ENCODE results near the gene PGLYRP2. TPM values are rescaled to one million over a fixed set of nuclear protein-coding genes. Genes with fewer than 3 reads are reported as not detected.

PGLYRP2 gene
- total and polyA plus RNA-seq, 2 donors: 0.14 to 0.71 TPM

DNA sequence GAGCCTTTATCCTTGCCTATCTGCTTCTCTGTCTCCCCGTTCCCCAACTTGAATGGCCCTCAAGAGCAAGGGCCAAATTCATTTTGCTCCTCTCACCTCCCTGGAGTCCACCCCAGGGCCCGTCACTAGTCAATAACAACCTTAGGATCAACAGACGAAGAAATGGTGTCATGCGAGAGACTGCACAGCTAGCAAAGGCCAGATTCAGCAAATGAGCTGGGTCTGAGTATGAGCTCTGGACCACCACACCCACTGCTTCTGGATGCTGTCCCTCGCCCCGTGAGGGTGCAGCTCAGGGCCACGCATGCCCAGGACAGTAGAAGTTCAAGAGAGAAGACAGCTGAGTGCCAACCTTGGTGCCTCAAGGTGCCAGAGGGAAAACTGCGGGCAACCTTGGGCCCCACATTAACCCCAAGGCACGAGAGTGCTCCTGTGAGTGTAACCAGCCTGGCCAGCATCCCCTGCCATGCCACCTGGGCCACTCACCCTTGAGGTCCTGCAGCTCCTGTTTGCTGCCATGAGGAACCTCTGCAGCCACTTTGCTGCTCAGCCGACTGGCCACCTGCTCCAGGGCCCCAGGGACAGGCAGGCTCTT, 48.7 kb downstream of the PGLYRP2 start:
- Histone ChIP-seq H3K27me3 (ENCODE audit: control insufficient read depth in 2 of 2, insufficient read depth in 1 of 2, low read length in 1 of 2) (no peaks in the 10 kb centered on the region), H3K36me3 (ENCODE audit: control insufficient read depth in 2 of 2, insufficient read depth in 2 of 2, low read length in 1 of 2) (peaks cover 40 to 49% of the 10 kb centered on the region in 2 donors), H3K4me3 (ENCODE audit: low read length in 2 of 2) (no peak overlapping the region), H3K27ac (ENCODE audit: low read depth in 1 of 2, low read length in 1 of 2) (no peak overlapping the region), H3K9me3 (ENCODE audit: control insufficient read depth in 2 of 2, insufficient read depth in 1 of 2, low read length in 1 of 2) (no peaks in the 10 kb centered on the region), H3K4me1 (ENCODE audit: control insufficient read depth in 2 of 2, insufficient read depth in 2 of 2, low read length in 2 of 2) (peaks cover 8 to 28% of the 10 kb centered on the region in 2 donors)
- 97% methylated on average over 10 of the region's 10 CpGs for WGBS
- no peak for DNase-seq (ENCODE audit: low read depth in 6 of 9, low spot score in 9 of 9)

DNA sequence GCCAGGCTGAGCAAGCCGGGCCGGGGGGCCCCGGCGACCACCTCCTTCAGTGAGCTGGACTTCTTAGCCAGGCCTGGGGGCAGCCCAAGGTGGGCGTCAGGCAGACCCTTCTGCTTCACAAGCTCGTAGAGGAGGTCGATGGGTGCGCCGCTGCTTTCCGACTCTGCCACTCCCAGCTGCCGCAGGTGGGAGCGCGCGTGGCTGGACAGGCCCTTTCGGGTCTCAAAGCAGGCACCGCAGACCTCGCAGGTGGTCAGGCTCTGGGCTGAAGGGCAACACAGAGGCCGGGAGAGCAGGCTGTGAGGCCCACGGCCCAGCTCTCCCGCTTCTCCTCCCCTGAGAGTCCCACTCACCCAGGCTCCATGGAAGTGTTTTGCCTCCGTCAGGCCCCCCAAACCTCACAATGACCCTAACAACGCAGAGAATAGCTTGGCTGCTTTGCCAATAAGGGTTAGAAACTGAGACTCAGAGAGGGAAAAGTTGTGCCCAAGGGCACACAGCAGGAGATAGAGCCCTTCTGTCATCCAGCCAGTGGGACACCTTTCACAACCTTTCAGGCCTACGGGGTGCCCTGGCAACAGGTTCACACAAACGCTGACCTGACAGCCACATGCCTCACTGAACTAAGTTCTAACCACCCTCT, 49.4 kb downstream of the PGLYRP2 start:
- whole genome bisulfite sequencing: 96% methylated on average over 24 of the region's 24 CpGs
- no peak overlapping the region for H3K4me3 ChIP-seq (ENCODE audit: low read length in 2 of 2)
- H3K9me3 ChIP-seq (ENCODE audit: control insufficient read depth in 2 of 2, insufficient read depth in 1 of 2, low read length in 1 of 2): no peaks in the 10 kb centered on the region
- peaks cover 45 to 56% of the 10 kb centered on the region in 2 donors for H3K36me3 ChIP-seq (ENCODE audit: control insufficient read depth in 2 of 2, insufficient read depth in 2 of 2, low read length in 1 of 2)
- H3K4me1 ChIP-seq (ENCODE audit: control insufficient read depth in 2 of 2, insufficient read depth in 2 of 2, low read length in 2 of 2): peaks cover 8 to 28% of the 10 kb centered on the region in 2 donors
- no peaks in the 10 kb centered on the region for H3K27me3 ChIP-seq (ENCODE audit: control insufficient read depth in 2 of 2, insufficient read depth in 1 of 2, low read length in 1 of 2)
- DNase-seq (ENCODE audit: low read depth in 6 of 9, low spot score in 9 of 9): no peak
- no peak overlapping the region for H3K27ac ChIP-seq (ENCODE audit: low read depth in 1 of 2, low read length in 1 of 2)

DNA sequence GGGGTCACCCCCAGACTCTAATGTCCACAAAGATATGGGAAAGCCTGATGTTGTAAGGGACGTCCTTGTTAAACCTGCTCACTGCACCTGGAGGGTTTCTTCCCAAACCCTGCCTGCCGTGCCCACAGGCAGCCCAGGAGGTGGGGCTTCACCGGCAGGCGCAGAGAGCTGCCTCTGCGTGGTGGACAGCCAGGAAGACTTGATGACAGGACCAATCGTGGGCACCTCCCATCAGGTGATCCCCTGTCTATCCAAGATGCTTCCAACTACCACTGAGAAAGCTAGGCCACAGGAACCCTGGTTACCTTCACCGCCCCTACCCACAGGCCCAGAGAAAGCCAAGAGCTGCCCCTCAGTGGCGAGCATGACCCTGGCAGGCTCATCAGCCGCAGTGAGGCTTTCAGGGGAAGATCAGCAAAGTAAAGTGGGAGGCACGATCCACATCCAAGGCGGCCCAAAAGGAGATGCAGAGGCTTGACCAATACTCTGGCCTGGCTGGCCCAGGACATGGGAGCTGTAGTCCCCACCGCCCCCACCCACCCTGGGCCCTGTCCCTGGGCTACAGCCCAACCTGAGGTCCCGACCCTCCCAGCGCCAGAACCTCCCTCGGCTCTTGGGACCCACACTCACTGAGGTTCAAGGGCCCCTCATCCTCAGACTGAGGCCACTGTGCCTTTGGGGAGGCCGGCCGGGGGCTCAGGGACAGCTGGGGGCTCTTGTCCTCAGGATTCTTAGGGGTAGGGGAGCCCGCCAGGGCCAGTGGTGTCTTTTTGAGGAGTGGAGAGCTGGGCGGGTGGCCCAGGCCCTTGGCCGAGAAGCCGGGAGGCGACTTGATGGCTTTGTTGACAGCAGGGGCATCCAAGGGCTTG, 50.1 kb downstream of the PGLYRP2 start:
- no peak overlapping the region for H3K4me3 ChIP-seq (ENCODE audit: low read length in 2 of 2)
- H3K36me3 ChIP-seq (ENCODE audit: control insufficient read depth in 2 of 2, insufficient read depth in 2 of 2, low read length in 1 of 2): peaks cover 50 to 63% of the 10 kb centered on the region in 2 donors
- H3K27me3 ChIP-seq (ENCODE audit: control insufficient read depth in 2 of 2, insufficient read depth in 1 of 2, low read length in 1 of 2): no peaks in the 10 kb centered on the region
- H3K27ac ChIP-seq (ENCODE audit: low read depth in 1 of 2, low read length in 1 of 2): no peak overlapping the region
- DNase-seq (ENCODE audit: low read depth in 6 of 9, low spot score in 9 of 9): no peak
- H3K9me3 ChIP-seq (ENCODE audit: control insufficient read depth in 2 of 2, insufficient read depth in 1 of 2, low read length in 1 of 2): no peaks in the 10 kb centered on the region
- H3K4me1 ChIP-seq (ENCODE audit: control insufficient read depth in 2 of 2, insufficient read depth in 2 of 2, low read length in 2 of 2): peaks cover 8 to 28% of the 10 kb centered on the region in 2 donors
- WGBS: 98% methylated on average over 22 of the region's 22 CpGs

DNA sequence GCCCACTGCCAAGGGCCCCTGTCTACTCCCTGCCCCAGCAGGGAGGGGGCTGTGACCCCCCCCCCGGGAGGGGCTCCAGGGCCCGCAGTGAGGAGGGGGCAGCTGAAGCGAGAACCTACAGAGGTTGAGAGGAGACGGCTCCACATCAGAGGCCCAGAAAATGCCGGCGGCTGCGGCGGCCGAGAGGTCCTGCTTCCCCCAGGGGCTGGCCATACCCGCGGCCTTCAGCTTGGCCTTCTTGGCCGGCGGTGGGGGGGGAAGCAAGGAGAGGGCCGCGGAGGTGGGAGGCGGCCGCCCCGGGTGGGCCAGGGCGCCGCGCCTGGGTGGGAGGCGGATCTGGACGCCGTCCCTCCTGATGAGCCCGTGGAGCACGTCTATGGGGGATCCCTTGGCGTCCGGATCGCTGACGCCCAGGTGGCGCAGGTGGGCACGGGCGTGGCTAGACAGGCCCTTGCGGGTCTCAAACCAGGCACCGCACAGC, 51.3 kb downstream of the PGLYRP2 start:
- no peak for DNase-seq (ENCODE audit: low read depth in 6 of 9, low spot score in 9 of 9)
- WGBS: 98% methylated on average over 35 of the region's 35 CpGs
- Histone ChIP-seq H3K4me3 (ENCODE audit: low read length in 2 of 2) (no peak overlapping the region), H3K9me3 (ENCODE audit: control insufficient read depth in 2 of 2, insufficient read depth in 1 of 2, low read length in 1 of 2) (peaks cover 4 to 8% of the 10 kb centered on the region in 2 donors), H3K36me3 (ENCODE audit: control insufficient read depth in 2 of 2, insufficient read depth in 2 of 2, low read length in 1 of 2) (peaks cover 62 to 75% of the 10 kb centered on the region in 2 donors), H3K27me3 (ENCODE audit: control insufficient read depth in 2 of 2, insufficient read depth in 1 of 2, low read length in 1 of 2) (no peaks in the 10 kb centered on the region), H3K4me1 (ENCODE audit: control insufficient read depth in 2 of 2, insufficient read depth in 2 of 2, low read length in 2 of 2) (peaks cover 8 to 21% of the 10 kb centered on the region in 2 donors), H3K27ac (ENCODE audit: low read depth in 1 of 2, low read length in 1 of 2) (no peak overlapping the region)

DNA sequence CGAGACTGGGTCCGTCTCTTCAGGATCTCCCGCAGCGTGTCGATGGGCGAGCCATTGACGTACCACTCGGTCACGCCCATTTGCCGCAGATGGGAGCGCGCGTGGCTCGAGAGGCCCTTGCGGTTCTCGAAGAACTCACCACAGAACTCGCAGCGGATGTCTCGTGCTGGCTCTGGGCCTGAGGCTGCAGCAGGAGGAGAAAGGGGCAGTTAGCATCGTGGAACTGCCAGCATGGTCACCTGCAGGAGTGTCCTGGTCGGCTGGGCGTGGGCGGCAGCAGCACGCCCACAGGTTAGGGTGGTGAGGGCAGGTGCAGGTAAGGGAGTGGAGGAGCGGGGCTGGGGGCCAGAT, 52.0 kb downstream of the PGLYRP2 start:
- Histone ChIP-seq H3K27me3 (ENCODE audit: control insufficient read depth in 2 of 2, insufficient read depth in 1 of 2, low read length in 1 of 2) (no peaks in the 10 kb centered on the region), H3K9me3 (ENCODE audit: control insufficient read depth in 2 of 2, insufficient read depth in 1 of 2, low read length in 1 of 2) (peaks cover 5 to 10% of the 10 kb centered on the region in 2 donors), H3K4me3 (ENCODE audit: low read length in 2 of 2) (no peak overlapping the region), H3K36me3 (ENCODE audit: control insufficient read depth in 2 of 2, insufficient read depth in 2 of 2, low read length in 1 of 2) (peaks cover 68 to 82% of the 10 kb centered on the region in 2 donors), H3K27ac (ENCODE audit: low read depth in 1 of 2, low read length in 1 of 2) (no peak overlapping the region), H3K4me1 (ENCODE audit: control insufficient read depth in 2 of 2, insufficient read depth in 2 of 2, low read length in 2 of 2) (peaks cover 8 to 18% of the 10 kb centered on the region in 2 donors)
- WGBS: 98% methylated on average over 25 of the region's 25 CpGs
- DNase-seq (ENCODE audit: low read depth in 6 of 9, low spot score in 9 of 9): no peak

DNA sequence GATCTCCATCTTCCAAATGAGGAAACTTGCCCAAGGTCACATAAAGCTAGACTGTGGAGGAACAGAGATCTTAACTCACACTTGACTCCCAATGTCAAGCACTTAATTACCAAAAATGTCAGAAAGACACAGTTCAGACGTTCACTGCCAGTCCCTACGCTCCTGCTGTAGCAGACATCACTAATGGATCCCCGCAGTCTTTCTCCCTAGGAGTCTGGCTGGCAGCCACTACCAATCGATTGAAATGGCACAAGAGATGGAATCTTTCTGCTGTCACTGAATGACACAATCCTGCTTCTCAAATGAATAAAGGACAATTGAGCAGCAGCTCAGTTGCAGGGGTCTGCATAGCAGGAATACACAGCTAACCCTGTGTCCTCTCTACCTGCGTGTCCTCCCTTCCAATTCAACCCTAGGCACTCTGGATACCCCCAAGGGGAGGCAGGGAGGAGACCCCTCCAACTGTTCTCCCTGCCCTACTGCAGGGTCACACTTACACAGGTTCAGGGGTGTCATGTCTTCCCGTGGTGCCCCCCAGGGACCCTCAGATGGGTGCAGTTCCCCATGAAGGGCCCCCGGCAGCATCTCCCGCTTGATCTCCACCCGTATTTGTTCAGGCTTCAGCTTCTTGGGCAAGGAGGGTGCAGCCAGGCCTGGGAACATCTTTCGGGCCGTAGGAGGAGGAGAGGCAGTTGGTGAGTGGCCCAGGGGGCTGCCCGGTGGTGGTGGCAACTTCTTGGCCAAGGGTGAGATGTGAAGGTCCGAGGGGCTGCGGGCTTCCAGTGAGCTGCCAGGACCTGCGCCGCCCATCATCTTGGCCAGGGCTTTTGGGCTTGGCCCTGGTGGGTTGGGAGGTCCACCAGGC, 52.6 kb downstream of the PGLYRP2 start:
- Histone ChIP-seq H3K4me1 (ENCODE audit: control insufficient read depth in 2 of 2, insufficient read depth in 2 of 2, low read length in 2 of 2) (peaks cover 6 to 15% of the 10 kb centered on the region in 2 donors), H3K9me3 (ENCODE audit: control insufficient read depth in 2 of 2, insufficient read depth in 1 of 2, low read length in 1 of 2) (peaks cover 5 to 10% of the 10 kb centered on the region in 2 donors), H3K27me3 (ENCODE audit: control insufficient read depth in 2 of 2, insufficient read depth in 1 of 2, low read length in 1 of 2) (no peaks in the 10 kb centered on the region), H3K27ac (ENCODE audit: low read depth in 1 of 2, low read length in 1 of 2) (no peak overlapping the region), H3K36me3 (ENCODE audit: control insufficient read depth in 2 of 2, insufficient read depth in 2 of 2, low read length in 1 of 2) (peaks cover 72 to 84% of the 10 kb centered on the region in 2 donors), H3K4me3 (ENCODE audit: low read length in 2 of 2) (no peak overlapping the region)
- DNase-seq (ENCODE audit: low read depth in 6 of 9, low spot score in 9 of 9): no peak
- WGBS: 95% methylated on average over 16 of the region's 16 CpGs

DNA sequence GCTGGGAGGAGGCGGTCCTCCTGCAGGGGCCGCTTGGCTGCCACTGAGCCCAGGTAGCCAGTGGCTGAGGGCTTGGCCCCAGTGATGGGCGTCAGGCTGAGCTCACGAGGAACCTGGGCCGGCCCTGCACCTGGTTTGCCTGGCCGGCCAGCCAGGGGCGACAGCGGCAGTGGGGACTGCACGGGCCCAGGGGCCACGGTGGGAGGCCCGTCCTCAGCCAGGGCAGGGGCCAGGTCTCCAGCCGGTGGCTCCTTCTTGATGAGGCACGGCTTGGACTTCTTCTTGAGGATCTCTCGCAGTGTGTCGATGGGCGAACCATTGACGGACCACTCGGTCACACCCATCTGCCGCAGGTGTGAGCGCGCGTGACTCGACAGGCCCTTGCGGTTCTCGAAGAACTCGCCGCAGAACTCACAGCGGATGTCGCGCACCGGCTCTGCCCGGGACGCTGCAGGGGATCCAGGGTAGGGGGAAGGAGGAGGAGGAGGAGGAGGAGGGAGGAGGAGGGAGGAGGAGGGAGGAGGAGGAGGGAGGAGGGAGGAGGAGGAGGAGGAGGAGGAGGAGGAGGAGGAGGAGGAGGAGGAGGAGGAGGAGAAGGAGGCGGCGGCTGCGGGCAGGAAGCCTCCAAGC, 53.9 kb downstream of the PGLYRP2 start:
- 95% methylated on average over 36 of the region's 36 CpGs for WGBS
- Histone ChIP-seq H3K9me3 (ENCODE audit: control insufficient read depth in 2 of 2, insufficient read depth in 1 of 2, low read length in 1 of 2) (peaks cover 5 to 10% of the 10 kb centered on the region in 2 donors), H3K27ac (ENCODE audit: low read depth in 1 of 2, low read length in 1 of 2) (no peak overlapping the region), H3K36me3 (ENCODE audit: control insufficient read depth in 2 of 2, insufficient read depth in 2 of 2, low read length in 1 of 2) (peaks cover 74 to 83% of the 10 kb centered on the region in 2 donors), H3K4me3 (ENCODE audit: low read length in 2 of 2) (no peak overlapping the region), H3K4me1 (ENCODE audit: control insufficient read depth in 2 of 2, insufficient read depth in 2 of 2, low read length in 2 of 2) (peaks cover 0 to 2% of the 10 kb centered on the region in 2 donors), H3K27me3 (ENCODE audit: control insufficient read depth in 2 of 2, insufficient read depth in 1 of 2, low read length in 1 of 2) (no peaks in the 10 kb centered on the region)
- no peak for DNase-seq (ENCODE audit: low read depth in 6 of 9, low spot score in 9 of 9)

DNA sequence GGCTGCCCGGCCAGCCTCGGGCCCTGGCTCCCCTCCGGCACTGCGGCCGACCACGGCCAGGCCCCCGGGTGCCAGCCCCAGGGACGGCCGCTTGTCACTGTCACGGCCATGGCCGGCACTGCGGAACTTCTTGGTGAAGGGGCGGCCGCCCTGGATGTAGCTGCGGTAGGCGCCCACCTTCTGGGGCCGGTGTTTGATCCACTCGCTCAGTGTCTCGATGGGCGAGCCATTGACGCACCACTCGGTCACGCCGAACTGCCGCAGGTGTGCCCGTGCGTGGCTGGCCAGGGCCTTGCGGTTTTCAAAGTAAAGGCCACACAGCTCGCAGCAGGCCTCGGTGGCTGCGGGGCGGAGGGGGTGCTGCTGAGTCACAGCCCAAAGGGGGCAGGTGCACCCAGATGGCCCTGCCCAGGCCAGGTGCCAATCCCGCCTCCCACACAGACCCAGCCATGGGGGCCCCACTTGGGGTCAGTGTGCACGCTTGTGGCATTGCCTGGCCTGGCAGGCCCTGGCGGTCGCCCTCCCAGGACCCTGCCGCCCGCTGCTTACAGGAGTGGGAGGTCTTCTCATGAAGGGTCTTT, 54.5 kb downstream of the PGLYRP2 start:
- WGBS: 97% methylated on average over 38 of the region's 38 CpGs
- Histone ChIP-seq H3K4me3 (ENCODE audit: low read length in 2 of 2) (no peak overlapping the region), H3K9me3 (ENCODE audit: control insufficient read depth in 2 of 2, insufficient read depth in 1 of 2, low read length in 1 of 2) (peaks cover 5 to 10% of the 10 kb centered on the region in 2 donors), H3K27ac (ENCODE audit: low read depth in 1 of 2, low read length in 1 of 2) (no peak overlapping the region), H3K4me1 (ENCODE audit: control insufficient read depth in 2 of 2, insufficient read depth in 2 of 2, low read length in 2 of 2) (no peaks in the 10 kb centered on the region), H3K36me3 (ENCODE audit: control insufficient read depth in 2 of 2, insufficient read depth in 2 of 2, low read length in 1 of 2) (peaks cover 74 to 76% of the 10 kb centered on the region in 2 donors), H3K27me3 (ENCODE audit: control insufficient read depth in 2 of 2, insufficient read depth in 1 of 2, low read length in 1 of 2) (no peaks in the 10 kb centered on the region)
- DNase-seq (ENCODE audit: low read depth in 6 of 9, low spot score in 9 of 9): no peak

Data from thymus (tissue), 11 donors.